GM12801 (cell line): ENCODE measurements around the gene ODAD3.

Experiments used
- TF ChIP-seq, protein P1 (sequence below): IDR thresholded peaks from one replicate; pipeline ENCODE4 v1.5.1; 2011; ENCODE audit warnings: control low read depth; ENCODE audit not compliant: insufficient read length; ENCODE audit errors: extremely low read depth

Gene ODAD3

DNA sequence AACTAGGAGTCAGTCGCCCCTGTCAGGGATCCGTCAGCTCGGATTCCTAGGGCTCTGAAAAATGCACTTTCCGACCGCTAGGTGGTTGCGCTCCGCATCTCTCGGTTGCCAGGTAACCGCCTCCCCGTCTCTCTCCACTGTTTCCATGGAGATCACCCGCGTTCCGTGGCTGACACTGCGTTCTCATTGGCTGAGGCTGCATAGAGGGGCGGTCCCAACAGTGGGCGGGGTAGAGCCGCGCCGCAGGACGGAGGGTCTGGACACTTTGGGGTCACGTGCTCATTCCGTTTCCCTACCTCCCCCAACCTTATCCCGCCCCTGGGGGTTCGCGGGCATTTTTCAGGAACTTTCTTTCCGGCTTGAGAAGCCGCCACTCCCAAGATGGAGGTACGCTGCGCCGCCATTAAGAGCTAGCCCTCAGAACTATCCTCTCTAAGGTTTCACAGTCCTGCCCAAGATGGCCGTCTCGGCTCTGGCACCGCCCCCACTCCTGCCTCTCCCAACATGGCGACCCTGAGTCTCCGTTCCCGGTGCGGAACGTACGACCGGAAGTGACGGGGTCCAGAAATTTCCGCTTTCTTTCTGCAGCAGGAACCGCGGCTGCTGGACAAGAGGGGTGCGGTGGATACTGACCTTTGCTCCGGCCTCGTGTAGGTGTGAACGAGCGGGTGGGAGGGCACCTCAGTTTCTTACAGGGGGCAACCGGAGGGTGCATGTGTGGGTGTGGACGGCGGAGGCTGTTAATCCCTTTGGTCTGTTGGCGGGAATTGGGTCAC lies at the start of gene ODAD3, which contains the start of gene PRKCSH:
ODAD3 (minus strand) TSS at position 65 of the 776 bp plus-strand sequence. CDS start 105 bp downstream, outside the sequence.
PRKCSH (plus strand) TSS at position 579 of the 776 bp plus-strand sequence. CDS start 483 bp downstream, outside the sequence.
- TF ChIP-seq, protein P1, sequence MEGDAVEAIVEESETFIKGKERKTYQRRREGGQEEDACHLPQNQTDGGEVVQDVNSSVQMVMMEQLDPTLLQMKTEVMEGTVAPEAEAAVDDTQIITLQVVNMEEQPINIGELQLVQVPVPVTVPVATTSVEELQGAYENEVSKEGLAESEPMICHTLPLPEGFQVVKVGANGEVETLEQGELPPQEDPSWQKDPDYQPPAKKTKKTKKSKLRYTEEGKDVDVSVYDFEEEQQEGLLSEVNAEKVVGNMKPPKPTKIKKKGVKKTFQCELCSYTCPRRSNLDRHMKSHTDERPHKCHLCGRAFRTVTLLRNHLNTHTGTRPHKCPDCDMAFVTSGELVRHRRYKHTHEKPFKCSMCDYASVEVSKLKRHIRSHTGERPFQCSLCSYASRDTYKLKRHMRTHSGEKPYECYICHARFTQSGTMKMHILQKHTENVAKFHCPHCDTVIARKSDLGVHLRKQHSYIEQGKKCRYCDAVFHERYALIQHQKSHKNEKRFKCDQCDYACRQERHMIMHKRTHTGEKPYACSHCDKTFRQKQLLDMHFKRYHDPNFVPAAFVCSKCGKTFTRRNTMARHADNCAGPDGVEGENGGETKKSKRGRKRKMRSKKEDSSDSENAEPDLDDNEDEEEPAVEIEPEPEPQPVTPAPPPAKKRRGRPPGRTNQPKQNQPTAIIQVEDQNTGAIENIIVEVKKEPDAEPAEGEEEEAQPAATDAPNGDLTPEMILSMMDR, result peak; percentile 74

DNA sequence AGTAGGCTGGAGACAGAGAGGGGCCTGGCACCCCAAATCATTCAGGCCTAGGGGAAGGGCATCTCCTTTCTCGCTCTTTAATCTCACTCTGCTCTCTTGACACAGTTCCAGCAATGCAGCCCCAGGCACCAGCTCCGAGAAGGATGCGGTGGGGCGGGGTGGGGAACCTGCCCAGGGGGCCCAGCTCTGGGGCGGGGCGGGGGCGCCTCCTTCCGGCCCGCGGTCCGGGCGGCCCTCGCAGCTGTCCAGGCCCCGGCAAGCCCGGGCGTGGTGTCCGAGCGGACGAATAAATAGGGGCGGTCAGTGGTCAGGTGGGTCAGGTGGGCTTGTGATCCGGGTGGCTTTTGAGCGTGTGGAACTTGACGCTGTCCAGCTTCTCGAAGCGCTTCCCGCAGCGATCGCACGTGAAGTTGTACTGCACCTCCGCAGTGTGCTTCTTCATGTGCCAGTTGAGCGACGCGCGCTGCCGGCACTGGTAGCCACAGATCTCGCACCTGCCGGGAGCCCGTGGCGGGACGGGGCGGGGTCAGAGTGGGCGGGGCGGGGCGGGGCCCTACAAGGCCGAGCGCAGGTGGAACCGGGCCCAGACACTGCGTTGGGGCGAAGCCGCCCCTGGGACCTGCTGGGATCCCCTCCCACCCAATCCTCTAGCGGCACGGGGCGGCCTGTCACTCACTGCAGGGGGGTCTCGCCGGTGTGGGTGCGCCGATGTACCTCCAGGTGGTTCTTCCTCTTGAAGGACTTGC lies 48.6 kb upstream of the ODAD3 start:
- TF ChIP-seq, protein P1, result no peak

DNA sequence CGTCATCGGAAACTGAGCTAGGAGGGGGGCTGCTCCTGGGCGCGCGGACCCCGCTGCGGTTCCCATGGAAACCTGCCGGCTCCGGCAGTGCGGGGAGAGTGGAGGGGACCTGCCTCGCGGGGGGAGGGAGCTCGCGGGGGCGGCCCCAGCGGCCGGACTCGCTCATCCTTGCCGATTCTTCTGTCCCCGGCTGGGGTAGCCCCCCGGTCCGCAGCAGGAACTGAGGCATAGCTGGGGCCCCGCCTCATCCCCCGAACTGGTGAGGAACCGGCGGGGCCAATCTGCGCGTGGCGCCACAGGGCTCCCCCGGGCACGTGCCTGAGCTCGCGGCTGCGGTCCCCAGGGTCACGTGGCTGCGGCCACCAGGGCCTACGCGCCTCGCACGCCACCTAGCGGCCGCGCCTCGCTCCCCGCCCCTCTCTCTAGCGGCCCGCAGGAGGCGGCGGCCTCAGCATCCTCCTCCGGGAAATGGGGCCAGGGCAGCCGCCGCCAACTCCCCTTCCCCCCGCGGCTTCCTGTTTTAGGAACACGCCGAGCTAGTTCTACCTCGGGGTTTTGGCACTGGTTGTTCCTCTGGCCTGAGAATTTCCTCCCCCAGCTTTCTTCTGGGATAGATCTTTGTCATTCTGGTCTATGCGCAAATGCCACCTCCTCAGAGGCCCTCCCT lies 47.6 kb upstream of the ODAD3 start:
- TF ChIP-seq, protein P1, result no peak

DNA sequence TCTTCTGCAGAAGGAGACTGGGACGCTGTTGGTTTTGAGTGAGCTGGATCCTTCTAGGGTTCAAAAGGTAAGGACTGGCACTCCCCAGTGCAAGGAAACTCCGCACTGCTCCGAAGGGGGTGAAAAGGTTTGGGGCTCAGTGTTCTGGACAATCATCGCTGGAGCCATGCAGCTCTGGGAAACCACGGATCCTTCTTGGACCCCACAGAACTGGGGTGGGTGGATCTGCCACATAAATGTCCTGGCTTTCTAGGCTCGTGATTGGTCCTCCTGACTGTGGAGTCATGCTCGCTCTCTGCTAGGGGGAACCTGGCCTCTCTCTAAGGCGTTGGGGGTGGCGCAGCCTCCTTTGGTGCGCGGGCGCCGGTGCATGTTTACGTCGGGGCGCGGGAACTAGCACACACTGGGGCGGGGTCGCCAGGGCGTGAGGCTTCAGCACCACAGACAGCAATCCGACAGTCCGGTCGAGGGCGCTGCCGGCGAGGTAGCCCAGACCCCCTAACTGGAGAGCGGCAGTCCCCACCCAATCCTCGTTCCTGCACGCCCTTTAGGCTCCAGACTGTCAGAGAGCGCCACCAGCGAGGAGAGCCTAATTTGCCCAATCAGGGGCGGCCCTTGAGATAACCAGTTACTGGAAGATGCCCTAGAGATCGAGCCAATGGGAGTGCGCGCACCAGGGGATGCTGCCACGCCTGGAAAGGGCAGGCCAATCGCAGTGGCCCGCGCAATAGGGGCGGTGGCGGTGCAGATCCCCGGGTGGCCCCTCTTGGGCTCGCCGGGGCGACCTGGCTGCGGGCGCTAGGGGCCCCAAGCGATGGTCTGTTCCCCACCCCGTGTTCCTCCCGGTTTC lies 46.8 kb upstream of the ODAD3 start:
- TF ChIP-seq, protein P1, result no peak

DNA sequence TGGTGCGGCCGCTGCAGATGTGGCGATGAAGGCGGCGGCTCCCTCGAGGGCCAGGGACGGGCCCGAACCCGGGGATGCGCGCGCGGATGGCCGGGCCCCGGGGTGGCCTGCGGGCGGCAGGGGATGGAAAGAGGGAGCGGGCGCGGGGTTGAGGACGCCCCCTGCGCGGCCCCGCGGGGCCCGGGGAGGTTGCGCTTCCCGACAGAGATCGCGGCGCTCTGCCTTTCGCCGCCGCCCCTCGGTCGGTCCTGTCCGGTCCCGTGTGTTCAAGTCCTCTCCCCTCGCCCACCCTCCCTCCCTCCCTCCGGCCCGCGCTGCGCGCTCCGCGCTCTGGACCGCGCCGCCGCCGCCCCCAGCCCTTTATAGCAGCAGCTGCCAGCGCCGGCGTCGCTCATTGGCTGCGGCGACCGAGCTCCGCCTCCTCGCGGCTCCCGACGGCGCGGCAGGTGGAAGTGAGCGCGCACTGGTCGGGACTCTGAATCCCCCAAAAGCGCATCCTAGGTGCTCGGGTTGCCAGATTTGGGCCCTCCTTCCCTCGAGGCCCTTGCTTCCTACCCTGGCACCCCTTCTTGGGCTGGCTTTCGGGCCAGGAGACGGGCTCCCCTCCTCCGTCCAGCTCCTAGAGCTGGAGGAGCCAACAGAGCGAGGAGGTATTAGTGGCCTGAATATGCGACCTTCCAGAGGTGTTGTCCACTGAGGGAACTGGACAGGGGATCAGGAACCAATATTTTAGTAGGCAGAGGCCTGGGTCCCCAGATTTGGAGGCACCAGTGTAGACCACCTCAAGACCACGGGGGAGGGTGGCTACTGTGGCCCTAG lies 46.0 kb upstream of the ODAD3 start, which contains the start of gene ELAVL3:
ELAVL3 (minus strand) TSS at position 332 of the 819 bp plus-strand sequence. CDS start 438 bp downstream, outside the sequence.
- TF ChIP-seq, protein P1, result no peak

DNA sequence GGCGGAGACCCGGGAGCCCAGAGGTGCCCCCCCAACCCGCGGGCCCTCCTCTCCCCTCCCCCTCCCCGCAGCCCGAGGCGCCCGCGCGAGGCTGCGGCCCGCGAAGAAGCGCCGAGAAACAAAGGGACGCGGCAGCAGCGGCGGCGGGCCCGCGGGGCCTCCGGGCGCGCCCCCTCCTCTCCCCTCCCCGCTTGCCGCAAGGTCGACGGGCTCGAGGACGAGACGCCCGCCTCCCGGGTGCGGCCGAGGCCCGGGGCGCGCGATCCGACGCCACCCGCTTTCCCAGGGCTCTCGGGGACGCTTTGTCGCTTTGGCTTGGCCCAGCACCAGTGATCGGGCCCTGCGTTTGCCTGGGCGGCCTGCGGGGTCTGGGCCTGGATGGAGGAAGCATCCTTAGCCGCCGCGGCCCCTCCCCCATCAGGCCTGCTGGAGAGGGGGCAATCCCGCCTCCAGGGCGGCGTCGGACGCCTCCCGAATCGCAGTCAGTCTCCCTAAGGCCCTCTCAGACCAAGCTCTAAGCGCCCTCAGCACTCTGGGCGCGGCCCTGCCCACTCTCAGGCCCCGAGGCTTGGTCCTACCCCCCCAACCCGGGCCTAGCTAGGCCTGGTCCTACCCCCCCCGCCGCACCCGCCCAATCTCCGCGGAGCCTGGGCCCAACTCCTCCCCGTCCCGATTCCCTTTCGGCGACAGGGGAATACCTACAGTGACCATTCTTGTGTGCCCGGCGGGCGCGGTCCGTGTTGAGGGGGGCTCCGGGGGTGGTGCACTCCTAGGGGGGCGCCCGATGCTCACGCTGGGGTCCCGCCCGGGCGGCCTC lies 45.2 kb upstream of the ODAD3 start:
- TF ChIP-seq, protein P1, result no peak
